Measurements from ENCODE around the gene PPP1R12A.

GRCh38 chr12:79919762-79920161 lies 15.1 kb downstream of the PPP1R12A start:
- TF ChIP-seq CTCF (conservative IDR thresholded peaks at IDR 0.05; ENCODE audit: low read length) (no peak), EZH2phosphoT487 (IDR thresholded peaks at IDR 0.05; ENCODE audit: borderline replicate concordance, low read depth, low read length) (no peak)
